A549 (cell line): ENCODE measurements around the gene SEC16B.

ENCODE experiments used
- CEBPB ChIP-seq, 2 experiments: fragments of >200 bp in 1 of 2; sonication (Bioruptor Twin) in 1 of 2; formaldehyde crosslinking in 1 of 2; IDR thresholded peaks; 2 replicates each; pipeline ENCODE4 v1.6.1; 2012 to 2016
- CHD4 ChIP-seq: fragments of 200-600 bp; sonication (generic); IDR thresholded peaks from 2 replicates; pipeline ENCODE4 v1.6.1; 2016; ENCODE audit warnings: antibody characterized with exemption, mild to moderate bottlenecking, borderline replicate concordance
- CTCF ChIP-seq: fragments of >200 bp; sonication (Bioruptor Twin); formaldehyde crosslinking; IDR thresholded peaks from 3 replicates; pipeline ENCODE4 v1.5.1; 2016
- ELK1 ChIP-seq: fragments of 150-350 bp; IDR thresholded peaks from 2 replicates; pipeline ENCODE4 v1.6.1; 2014; ENCODE audit warnings: low read depth, mild to moderate bottlenecking, low read length
- EP300 ChIP-seq, 2 experiments: fragments of >200 bp; sonication (Bioruptor Twin); formaldehyde crosslinking; IDR thresholded peaks; 2 replicates in 1 of 2; 3 replicates in 1 of 2; pipeline ENCODE4 v1.6.1; 2016 to 2017
- GATA3 ChIP-seq: IDR thresholded peaks from 2 replicates; pipeline ENCODE4 v1.6.1; 2012; ENCODE audit warnings: borderline replicate concordance
- JUN ChIP-seq, 2 experiments: fragments of >200 bp; sonication (Bioruptor Twin); formaldehyde crosslinking; IDR thresholded peaks; 2 replicates in 1 of 2; 3 replicates in 1 of 2; pipeline ENCODE4 v1.6.1; 2016 to 2017
- KDM1A ChIP-seq: fragments of 200-600 bp; sonication (generic); IDR thresholded peaks from 2 replicates; pipeline ENCODE4 v1.6.1; 2016; ENCODE audit warnings: low read depth, mild to moderate bottlenecking
- POLR2A ChIP-seq: IDR thresholded peaks from 2 replicates; pipeline ENCODE4 v1.6.1; 2012; ENCODE audit warnings: mild to moderate bottlenecking, low read length
- POLR2AphosphoS2 ChIP-seq: conservative IDR thresholded peaks from 2 replicates; pipeline ENCODE4 v1.6.1; 2012; ENCODE audit warnings: low read length, improper control_type of control experiment, inconsistent platforms
- ZFP36 ChIP-seq: fragments of 450-650 bp; IDR thresholded peaks from 2 replicates; pipeline ENCODE4 v1.6.1; 2014; ENCODE audit warnings: borderline replicate concordance; ENCODE audit not compliant: partially characterized antibody

GRCh38 chr1:177912991-177913390 is 56.9 kb downstream of the SEC16B start:
- TF ChIP-seq POLR2A = no peak
- no peak for TF ChIP-seq JUN (IDR thresholded peaks at IDR 0.05)
- TF ChIP-seq ELK1 = no peak
- no peak for TF ChIP-seq CTCF
- TF ChIP-seq CEBPB (IDR thresholded peaks at IDR 0.05) = no peak
- no peak for TF ChIP-seq GATA3
- no peak for TF ChIP-seq CHD4
- no peak for TF ChIP-seq ZFP36
- no peak for TF ChIP-seq KDM1A
- TF ChIP-seq EP300 (IDR thresholded peaks at IDR 0.05) = no peak
- TF ChIP-seq POLR2AphosphoS2 = no peak
